HCEC 1CT (cell line): ENCODE data around the gene OGA.
"Not testable (repeated sequence)": the region's sequence is repeated elsewhere in the genome, so short reads cannot be mapped to it uniquely, and the experiment has no call there.

Experiments used
- DNase-seq: peaks from one replicate; pipeline ENCODE4 v3.0.0-alpha.2; 2017

OGA gene

GRCh38 chr10:101793526-101793925, 24.7 kb downstream of the OGA start:
- DNase-seq = no peak

GRCh38 chr10:101789686-101790085, 28.6 kb downstream of the OGA start:
- DNase-seq = no peak

DNA sequence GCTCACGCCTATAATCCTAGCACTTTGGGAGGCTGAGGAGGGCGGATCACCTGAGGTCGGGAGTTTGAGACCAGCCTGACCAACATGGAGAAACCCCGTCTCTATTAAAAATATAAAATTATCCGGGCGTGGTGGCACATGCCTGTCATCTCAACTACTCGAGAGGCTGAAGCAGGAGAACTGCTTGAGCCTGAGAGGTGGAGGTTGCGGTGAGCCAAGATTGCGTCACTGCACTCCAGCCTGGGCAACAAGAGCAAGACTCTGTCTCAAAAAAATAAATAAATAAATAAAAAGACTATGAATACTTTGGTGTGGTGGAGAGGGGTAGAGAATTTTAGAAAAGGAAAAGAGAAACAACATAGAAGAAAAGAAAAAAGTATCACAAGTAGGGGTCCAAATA, 29.0 kb downstream of the OGA start:
- not testable (repeated sequence) for DNase-seq

- DNase-seq = no peak
Measured at GRCh38 chr10:101785801-101786200, 32.4 kb downstream of the OGA start.

DNA sequence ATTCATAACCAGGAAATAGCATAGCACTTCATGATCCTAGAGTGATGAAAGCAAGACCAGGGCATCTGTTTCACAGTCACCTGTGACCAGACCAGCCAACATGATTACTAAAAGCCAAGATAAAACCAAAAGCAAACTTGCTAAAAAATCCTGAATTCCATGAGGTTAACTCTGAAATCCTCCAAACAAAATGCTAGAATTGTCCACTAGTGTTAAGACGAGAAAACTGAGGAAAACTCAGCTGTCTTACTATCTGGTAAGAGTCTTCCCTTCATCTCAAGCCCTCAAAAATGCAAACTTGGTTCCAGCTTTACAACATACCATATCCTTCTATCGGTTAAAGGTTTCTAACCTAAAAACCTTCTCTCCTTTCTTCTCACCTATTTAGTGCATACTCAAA, 33.7 kb downstream of the OGA start:
- DNase-seq = no peak

DNA sequence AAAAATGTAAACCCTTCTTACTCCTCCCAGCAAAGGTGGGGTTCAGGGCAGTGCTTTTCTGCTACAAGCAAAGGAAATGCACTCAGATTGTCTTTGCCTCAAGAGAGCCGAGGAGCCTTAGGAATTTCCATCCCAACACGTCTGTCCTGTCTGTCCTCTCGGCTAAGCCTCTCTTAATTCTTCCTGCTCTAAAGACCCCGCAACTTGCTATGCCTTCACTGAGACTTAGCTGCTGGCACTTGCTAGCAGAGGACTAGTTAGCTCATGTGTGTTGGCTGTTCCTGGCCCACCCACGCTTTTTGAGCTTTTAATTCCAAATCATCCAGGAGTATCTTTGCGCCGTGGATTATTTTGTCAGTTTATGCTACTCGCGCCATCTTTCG, 34.5 kb downstream of the OGA start:
- no peak for DNase-seq

- DNase-seq = peak; percentile 74
Measured at GRCh38 chr10:101782811-101783735, 35.2 kb downstream of the OGA start, which contains the start of gene NPM3. Gene NPM3 (minus strand): TSS chr10:101783446. CDS start chr10:101783390, 56 bp downstream.

GRCh38 chr10:101781984-101782810, 36.0 kb downstream of the OGA start:
- no peak for DNase-seq

GRCh38 chr10:101781655-101781983, 36.6 kb downstream of the OGA start:
- DNase-seq = no peak

- DNase-seq = peak; percentile 52
Measured at GRCh38 chr10:101780818-101781654, 37.2 kb downstream of the OGA start.

DNA sequence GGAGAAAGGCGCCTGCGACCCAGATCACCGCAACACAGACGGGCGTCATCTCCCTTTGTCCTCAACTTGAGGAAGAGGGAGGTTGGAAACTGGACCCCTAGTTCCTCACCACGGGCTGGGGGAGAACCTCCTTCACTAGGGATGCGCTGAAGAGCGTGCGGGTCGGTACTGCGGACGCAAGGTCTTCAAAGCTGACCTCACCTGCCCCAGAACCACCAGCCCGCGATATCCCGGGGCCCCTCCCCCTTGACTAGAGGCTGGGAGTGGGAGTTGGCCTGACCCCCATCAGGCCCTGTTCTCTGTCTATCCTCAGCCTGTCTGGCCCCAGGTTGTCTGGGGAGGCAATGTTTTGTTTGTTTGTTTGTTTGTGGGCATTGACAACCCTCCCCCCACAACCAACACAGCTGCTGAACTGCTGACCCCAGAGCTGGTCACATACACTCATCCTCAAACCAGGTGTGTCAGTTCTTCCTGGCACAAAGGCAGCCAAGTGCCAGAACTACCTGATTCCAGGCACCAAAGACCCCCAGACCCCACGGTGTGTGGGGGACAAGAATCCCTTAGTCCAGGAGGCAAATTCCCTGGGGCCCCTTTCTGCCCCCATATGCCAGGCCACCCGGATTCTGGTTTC, 37.9 kb downstream of the OGA start:
- no peak for DNase-seq

DNA sequence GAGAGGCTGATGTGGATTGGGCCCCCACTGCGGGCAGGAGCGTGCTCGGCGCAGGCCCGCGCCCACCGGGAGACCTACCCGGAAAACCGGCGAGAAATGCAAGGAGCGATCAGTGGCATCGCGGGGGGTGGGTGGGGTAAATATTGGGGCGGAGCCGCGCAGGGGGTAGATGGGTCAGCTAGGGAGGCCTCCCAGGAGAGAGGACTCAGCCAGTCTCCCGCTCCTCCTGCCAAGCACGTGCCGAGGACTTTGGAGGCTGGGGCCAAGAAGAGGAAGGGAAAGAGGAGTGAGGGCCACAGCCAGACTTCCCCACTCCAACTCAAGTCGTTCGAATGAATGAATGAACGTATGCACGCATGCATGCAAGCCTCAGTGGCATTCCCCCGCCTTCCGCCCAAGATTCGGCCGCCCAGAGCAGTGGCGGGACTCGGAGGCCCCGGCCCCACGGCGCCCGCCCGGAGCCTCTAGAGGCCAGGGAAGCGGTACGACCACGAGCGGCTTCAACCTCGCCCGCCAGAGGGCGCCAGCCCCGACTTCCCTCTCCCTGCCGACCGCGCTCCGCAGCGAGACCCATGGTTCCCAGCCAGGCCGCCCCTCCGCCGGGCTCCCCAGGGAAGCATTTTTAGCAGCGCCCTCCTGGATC, 38.6 kb downstream of the OGA start:
- DNase-seq = peak; percentile 27

DNA sequence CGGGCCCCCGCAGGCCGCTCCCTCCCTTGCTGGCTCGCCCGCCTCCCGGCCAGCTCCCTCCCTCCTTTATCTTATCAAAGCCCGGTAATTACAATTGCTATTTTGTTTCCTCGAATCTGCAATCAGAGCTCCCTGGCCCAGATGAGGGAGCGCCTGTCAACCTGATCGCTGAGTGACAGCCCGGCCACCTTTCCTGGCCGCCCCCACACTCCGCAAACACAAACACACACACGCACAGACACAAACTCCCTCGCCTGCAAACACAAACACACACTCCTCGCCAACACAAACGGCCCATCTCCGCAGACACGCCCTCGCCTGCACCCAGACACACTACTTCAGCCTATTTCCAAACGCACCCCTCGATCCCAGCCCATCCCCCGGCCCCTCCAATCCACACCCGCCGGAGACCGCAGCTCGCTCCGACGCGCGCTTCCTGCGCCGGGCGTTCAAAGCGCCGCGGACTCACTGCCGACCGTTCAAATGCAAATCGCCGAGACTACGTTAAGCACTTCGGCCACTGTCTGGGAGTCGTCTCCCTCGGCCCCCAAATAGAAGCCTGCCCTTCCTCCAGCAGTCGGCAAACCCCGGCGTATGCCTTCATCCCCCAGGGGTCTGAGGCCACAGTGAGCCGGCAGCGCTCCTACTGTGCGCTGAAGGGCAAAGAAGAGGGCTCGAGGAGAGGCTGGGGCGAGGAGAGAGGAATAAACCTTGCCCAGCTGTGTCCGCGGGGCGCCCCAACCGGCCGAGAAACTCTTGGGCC, 39.3 kb downstream of the OGA start:
- DNase-seq = no peak

GRCh38 chr10:101778151-101778780, 40.0 kb downstream of the OGA start:
- DNase-seq = no peak

DNA sequence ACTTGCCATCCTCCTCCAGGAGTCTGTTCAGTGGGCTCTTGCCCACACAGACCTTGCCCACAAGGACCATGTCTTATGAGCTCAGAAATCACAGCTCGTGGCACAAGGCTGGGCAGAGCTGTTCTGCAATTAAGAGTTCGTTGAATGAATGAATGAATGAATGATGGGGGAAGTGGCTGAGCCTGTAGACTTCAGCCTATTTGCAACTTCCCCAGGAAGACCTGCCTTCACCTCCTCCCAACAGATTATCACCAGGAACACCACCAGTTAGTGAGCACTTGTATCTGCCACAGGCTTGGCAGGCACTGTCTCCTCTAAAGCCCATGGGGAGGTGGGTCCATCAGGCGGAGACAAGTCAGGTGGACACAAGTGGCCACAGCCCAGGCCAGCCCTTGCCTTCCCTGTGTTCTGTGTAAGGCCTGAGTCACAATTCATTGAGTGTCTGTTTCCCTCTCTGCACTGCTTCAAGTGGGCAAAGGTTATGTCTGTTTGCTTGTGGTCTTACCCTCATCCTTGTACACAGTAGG, 40.6 kb downstream of the OGA start:
- no peak for DNase-seq

DNA sequence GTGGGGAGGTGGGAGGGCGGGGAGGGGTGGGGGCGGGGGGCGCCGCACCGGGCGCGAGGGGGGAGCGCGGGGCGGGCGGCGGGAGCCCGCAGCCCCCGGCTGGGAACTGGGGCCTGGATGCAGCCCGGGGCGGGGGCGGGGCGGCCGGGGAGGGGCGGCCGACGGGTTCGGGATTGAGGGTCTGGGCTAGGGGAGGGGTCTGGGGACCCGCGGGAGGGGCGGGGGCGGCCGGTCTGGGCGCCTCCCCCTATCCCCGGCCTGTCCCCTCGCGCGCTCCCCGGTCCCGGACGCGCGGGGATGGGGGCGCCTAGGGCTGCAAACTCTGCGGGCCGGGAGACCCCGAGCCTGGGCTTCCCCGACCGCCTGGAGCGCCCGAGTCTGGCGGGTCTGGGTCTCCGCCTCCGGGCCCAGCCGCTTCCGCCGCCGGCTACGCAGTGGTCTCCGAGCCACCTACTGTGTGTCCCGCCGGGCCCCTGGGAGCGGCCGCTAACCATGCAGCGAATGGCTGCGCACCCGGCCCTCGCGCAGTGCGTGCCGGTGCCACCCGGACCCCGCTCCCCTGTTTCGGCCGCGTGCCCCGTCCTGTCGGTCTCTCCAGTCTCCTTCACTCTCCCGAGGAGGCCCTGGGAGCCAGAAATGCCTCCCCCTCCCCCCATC, 42.0 kb downstream of the OGA start:
- no peak for DNase-seq

DNA sequence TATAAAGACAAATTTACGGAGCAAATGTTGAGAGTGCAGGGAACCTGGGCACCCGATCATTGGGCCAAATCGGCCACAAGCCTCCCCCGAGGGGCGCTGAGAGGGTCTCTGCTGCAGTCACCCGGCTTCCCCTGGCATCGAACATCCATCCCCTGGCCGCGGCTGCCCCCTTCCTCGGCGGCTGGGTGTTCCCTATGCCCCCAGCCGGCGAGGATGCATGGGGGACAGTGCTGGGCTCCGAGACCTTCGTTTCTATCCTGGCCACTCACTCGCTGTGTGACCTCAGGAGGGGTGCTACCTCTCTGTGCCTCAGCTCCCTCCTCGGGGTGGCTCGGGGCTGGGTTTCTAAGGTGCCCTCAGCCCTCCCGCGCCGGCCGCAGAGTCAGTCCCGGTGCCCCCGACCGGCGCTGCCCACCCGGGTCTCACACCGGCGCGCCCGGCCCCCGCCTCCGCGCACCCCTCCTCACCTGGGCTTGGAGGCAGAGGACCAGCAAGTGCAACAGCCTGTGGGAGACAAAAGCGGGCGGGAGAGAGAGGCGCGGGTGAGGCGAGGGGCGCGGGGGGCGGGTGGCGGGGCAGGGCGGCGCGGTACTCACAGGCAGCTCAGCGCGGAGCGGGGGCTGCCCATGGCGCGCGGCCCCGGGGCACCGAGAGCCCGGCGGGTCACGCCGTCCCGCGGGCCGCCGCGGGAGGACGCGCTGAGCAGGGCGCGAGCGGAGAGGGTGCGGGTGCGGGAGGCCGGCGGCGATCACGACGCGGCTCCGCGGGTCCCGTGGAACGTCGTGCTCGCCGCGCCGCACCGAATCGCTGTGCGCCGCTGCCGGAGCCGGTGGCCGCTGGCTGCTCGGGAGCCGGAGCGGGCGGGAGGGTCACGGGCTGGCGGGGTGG, 42.7 kb downstream of the OGA start, which contains the start of gene FGF8:
Gene FGF8, minus strand, starts transcription at position 842 of the 888 bp plus-strand sequence. Its CDS starts 214 bp downstream, at position 628.
- DNase-seq = no peak

DNA sequence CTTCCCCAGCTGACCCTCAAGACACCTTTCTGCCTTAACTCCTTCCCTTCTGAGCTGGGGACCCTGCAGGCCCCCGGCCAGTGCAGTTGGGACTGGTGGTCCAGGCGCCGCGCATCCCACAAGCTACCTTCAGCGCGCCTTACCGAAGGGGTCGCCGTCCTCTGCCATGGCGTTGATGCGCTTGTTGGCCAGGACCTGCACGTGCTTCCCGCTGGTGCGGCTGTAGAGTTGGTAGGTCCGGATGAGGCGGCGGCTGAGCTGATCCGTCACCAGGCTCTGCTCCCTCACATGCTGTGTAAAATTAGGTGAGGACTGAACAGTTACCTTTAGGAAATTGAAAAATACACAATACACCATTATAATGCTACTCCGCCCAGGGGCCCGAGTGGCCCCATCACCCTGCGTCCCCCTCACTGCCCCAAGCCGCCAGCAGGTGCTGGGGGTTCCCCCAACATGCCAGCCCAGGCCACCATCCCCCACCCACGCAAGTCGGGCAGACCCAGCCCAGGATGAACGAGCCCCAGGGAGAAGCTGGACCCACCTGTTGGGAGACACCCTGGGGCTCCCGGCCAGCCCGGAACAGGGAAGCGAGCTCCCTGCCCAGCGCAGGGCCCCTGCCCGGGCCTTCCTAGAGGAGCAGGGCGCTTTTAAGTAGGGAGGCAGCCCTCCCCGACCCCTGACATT, 43.5 kb downstream of the OGA start:
- no peak for DNase-seq
